ENCODE results near the gene ANO6.

GRCh38 chr12:45439039-45439438 is 223.1 kb downstream of the ANO6 start:
- TF ChIP-seq, protein P1, sequence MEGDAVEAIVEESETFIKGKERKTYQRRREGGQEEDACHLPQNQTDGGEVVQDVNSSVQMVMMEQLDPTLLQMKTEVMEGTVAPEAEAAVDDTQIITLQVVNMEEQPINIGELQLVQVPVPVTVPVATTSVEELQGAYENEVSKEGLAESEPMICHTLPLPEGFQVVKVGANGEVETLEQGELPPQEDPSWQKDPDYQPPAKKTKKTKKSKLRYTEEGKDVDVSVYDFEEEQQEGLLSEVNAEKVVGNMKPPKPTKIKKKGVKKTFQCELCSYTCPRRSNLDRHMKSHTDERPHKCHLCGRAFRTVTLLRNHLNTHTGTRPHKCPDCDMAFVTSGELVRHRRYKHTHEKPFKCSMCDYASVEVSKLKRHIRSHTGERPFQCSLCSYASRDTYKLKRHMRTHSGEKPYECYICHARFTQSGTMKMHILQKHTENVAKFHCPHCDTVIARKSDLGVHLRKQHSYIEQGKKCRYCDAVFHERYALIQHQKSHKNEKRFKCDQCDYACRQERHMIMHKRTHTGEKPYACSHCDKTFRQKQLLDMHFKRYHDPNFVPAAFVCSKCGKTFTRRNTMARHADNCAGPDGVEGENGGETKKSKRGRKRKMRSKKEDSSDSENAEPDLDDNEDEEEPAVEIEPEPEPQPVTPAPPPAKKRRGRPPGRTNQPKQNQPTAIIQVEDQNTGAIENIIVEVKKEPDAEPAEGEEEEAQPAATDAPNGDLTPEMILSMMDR (IDR thresholded peaks at IDR 0.05; ENCODE audit: low read depth, low read length), result no peak
- no peak for TF ChIP-seq POLR2A (IDR thresholded peaks at IDR 0.05; ENCODE audit: extremely low read depth, insufficient read length)
- TF ChIP-seq MYC (IDR thresholded peaks at IDR 0.05; ENCODE audit: low read depth, low read length), result no peak

Data from NB4 (cell line).